ENCODE results near the gene PPP4R1.

- TF ChIP-seq CTCF (IDR thresholded peaks at IDR 0.05; ENCODE audit: insufficient read depth, low read length) (peak; percentile 88), REST (IDR thresholded peaks at IDR 0.05; ENCODE audit: insufficient replicate concordance, low read depth) (no peak), POLR2AphosphoS5 (IDR thresholded peaks at IDR 0.05; ENCODE audit: low read depth) (no peak)
Observed at GRCh38 chr18:9516437-9517064, 97.8 kb downstream of the PPP4R1 start.

All from HL-60 (cell line).